GM12892 (cell line): ENCODE measurements around the gene C16orf90.

Experiments
- POLR2A ChIP-seq: IDR thresholded peaks from 2 replicates; pipeline ENCODE4 v1.6.1; 2011; ENCODE audit warnings: low read depth, low read length, control low read depth
- POLR2AphosphoS5 ChIP-seq: IDR thresholded peaks from 2 replicates; pipeline ENCODE4 v1.6.1; 2011; ENCODE audit warnings: low read depth, low read length, control low read depth
- TAF1 ChIP-seq: IDR thresholded peaks from 2 replicates; pipeline ENCODE4 v1.6.1; 2011; ENCODE audit warnings: low read depth, mild to moderate bottlenecking, control low read depth, low read length, borderline replicate concordance

DNA sequence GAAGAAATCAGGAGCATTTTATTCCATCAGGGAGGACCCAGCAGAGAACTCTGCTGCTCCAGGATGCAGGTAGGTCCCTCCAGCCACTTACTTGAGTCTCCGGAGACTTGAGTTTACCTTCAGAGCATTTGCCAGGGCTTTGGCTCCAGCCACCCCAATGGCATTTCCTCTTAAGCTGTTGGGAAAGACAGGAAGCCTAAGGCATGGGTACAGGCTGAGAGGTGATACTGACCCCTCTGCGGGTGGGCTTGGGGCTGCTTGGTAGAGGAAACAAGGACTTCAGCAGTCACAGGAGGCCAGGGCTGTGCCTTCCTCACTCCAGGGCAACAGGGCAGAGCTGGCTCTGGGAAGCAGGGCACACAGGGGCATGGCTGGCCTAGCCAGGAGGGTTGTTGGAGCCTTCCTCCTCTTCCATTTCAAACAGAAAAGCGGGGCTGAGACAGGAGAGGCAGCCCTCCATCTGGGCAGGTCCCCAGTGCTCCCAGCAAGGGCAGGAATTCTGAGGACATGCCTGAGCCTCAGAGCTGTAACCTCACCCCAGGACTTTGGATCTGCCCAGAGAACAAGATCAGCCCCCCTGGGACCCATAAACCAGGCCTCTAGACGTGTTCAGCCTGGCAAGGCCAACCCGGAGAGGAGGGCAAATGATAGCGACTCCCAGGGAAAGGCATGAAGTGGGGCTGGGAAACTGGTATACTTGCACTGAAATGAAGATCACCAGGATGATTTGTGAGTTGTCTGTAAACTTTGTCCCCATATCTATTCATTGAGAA lies 47.5 kb upstream of the C16orf90 start:
- TF ChIP-seq POLR2A (no peak), POLR2AphosphoS5 (no peak), TAF1 (no peak)
